ENCODE data around the gene CNTN5.

DNA sequence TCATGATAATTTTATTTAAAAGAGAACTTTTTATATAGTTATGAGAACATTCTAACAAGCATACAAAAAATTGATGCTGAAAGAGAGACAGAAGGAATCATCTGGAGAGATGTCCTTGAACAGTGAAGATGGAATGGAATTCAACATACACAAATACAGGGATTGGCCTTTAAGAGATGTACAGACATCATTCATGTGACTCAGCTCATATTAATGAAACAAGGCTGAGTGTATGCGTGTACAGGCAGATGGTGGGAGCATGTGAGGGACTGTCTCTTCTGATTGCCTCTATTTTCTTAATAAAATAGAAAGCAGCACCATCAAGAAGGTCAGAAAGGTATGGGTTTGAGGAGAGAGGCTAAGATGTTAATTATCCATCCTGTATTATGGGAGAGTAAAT, 793.3 kb downstream of the CNTN5 start:
- TF ChIP-seq EP300 (IDR thresholded peaks at IDR 0.05) = no peak
- TF ChIP-seq, protein P1, sequence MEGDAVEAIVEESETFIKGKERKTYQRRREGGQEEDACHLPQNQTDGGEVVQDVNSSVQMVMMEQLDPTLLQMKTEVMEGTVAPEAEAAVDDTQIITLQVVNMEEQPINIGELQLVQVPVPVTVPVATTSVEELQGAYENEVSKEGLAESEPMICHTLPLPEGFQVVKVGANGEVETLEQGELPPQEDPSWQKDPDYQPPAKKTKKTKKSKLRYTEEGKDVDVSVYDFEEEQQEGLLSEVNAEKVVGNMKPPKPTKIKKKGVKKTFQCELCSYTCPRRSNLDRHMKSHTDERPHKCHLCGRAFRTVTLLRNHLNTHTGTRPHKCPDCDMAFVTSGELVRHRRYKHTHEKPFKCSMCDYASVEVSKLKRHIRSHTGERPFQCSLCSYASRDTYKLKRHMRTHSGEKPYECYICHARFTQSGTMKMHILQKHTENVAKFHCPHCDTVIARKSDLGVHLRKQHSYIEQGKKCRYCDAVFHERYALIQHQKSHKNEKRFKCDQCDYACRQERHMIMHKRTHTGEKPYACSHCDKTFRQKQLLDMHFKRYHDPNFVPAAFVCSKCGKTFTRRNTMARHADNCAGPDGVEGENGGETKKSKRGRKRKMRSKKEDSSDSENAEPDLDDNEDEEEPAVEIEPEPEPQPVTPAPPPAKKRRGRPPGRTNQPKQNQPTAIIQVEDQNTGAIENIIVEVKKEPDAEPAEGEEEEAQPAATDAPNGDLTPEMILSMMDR (IDR thresholded peaks at IDR 0.05) = no peak

Data from suprapubic skin (tissue), 3 donors.